NCI-H526 (cell line): ENCODE data around the gene TGFB3.

Experiments
- DNase-seq, 2 experiments: peaks; one replicate each; lab custom pipeline; 2025; lab: John Stamatoyannopoulos, UW

TGFB3 gene

GRCh38 chr14:75987201-75987970, 5.6 kb upstream of the TGFB3 start:
- no peak for DNase-seq

- DNase-seq = no peak
Observed at GRCh38 chr14:75986439-75986765, 4.6 kb upstream of the TGFB3 start.

GRCh38 chr14:75985618-75986438, 4.0 kb upstream of the TGFB3 start, which contains the start of gene IFT43:
TSS of gene IFT43 (plus strand) at chr14:75985763. CDS start at chr14:75985787, 24 bp downstream.
- peak; percentile 74 to 83 for DNase-seq

DNA sequence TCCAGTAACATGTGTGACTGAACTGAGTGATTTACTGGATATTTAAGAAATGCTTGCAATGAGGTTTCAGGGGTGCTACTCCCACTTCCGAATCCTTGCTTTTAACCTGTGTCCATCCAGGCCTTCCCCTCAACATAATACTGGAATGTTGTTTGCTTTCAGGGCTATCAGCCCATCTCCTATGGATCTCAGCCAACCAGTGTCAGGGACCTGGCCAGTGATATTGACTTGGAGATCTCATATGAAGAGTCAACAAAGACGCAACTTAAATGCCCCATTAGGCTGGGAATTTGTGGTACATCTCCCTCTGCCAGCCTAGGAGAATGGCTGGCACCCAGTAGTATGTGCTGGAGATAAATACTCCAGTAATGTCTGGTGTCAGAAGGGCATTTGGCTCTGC, 2.9 kb upstream of the TGFB3 start:
- no peak for DNase-seq

- DNase-seq = no peak
Observed at GRCh38 chr14:75983019-75983358, 1.2 kb upstream of the TGFB3 start.

GRCh38 chr14:75982266-75983018, 647 bp upstream of the TGFB3 start:
- peak; percentile 26 to 85 for DNase-seq

- DNase-seq = peak in 1 of 2 experiments; percentile 34
Observed at GRCh38 chr14:75980856-75981255, 939 bp downstream of the TGFB3 start.

- no peak for DNase-seq
Observed at GRCh38 chr14:75979648-75980565, 1.9 kb downstream of the TGFB3 start.

DNA sequence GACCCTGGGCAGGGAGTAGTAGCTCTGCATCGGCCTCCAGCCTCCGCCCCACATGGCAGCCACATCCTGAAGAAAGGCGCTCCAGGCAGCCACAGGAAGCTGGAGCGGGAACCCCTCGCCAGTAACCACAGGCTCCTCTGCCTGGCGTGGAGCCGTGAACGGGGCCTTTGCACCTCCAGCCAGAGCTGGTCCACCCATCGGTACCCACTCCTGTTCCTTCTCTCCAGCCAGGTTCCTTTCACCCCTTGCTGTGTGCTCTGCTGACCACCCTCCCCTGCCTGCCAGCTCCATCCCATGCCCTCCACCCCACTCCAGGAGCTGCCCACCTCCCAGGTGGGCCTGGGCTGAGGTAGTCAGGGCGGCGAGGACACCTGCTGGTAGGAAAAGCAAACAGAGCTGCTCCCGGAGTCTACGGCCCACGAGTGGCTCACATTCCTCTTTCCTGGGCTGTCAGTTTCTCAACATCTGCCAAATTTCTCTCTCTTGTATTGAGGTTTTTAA, 2.7 kb downstream of the TGFB3 start:
- peak in 1 of 2 experiments; percentile 41 for DNase-seq

DNA sequence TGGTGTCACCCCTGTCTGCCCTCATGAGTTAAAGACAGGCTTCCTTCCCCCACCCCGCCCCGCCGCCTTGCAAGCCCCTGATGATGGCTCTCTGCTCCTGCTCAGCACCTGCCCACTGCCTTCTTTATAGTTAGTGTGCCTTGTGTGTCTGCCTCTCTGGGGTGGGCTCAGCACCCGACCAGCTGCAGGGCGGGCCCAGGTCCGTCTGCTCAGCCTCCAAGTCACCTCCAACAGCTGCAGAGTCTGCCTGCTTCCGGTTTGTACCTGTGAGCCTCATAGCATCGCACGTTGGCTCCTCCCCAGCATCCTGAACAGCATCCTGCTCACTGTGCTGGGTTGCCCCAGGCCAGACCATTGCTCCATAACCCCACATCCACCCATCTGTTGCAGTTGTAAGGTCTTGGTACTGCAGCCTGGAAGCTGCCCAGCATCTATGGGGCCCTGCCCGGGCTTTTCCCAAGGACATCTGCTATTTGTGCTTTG, 3.5 kb downstream of the TGFB3 start:
- DNase-seq = no peak

- no peak for DNase-seq
Observed at GRCh38 chr14:75977582-75977943, 4.2 kb downstream of the TGFB3 start.

GRCh38 chr14:75976826-75977581, 4.8 kb downstream of the TGFB3 start:
- no peak for DNase-seq

DNA sequence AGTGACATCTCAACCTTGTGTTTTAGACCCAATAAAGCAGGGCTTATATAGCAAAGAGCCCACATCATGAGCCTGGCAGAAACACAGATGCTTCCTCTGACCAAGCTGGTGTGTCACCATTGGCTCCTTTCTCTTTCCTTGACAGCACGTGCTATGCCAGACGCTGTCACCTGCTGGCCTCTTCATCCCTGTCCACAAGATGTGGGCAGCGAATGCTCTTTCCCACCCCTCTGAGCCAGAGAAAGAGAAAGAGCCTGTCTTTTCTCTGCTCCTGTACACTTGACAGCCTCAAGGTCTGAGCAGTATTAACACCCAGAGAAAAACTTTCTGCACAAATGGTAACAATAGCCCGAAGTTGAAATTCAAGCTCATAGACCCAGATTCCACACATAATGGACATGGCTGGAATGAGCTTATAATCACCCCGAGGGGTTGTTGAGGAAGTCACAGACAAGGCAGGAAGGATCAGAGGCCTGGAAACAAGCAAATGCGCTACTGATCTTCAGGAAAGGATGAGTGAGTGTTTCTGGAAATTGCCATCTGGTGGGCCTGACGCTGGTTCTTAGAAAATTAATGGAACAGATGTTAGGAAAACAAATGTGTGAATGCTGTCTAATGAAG, 8.9 kb downstream of the TGFB3 start:
- no peak for DNase-seq

DNA sequence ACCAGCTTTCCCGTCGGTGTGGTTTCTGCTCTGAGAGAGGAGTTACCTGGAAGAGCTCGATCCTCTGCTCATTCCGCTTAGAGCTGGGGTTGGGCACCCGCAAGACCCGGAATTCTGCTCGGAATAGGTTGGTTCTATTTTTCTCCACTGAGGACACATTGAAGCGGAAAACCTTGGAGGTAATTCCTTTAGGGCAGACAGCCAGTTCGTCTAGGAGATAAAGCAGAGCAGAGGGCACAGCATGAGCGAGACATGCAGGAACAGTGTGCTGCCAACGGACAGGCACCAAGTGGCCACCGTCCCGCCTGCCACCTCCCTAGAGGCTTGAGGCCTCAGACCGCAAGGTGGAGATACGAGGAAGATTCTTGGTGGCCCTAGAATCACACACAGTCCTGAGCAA, 10.3 kb downstream of the TGFB3 start:
- DNase-seq = no peak

GRCh38 chr14:75970989-75971388, 10.8 kb downstream of the TGFB3 start:
- no peak for DNase-seq

- no peak for DNase-seq
Observed at GRCh38 chr14:75969891-75970290, 11.9 kb downstream of the TGFB3 start.

GRCh38 chr14:75969126-75969525, 12.7 kb downstream of the TGFB3 start:
- DNase-seq = no peak

GRCh38 chr14:75968456-75968855, 13.3 kb downstream of the TGFB3 start:
- DNase-seq = no peak

- no peak for DNase-seq
Observed at GRCh38 chr14:75967866-75968265, 13.9 kb downstream of the TGFB3 start.

DNA sequence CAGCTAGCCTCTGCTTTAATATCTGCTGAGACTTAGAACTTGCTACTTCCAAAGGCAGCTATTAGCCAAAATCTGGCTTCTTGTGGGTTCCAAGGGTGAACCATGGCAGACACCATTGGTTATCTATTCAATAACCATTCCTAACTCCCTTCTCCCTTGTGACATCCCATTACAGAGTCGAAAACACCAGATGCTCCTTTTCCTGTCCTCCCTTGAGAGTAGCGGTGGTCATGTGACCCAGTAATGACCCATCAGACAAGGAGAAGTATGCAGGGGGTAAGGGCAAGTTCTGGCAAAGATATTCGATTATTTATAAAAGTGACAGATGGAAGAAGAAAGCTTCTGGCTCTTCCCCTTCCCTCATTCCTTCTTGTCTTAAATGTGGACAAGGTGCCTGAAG, 20.1 kb downstream of the TGFB3 start:
- no peak for DNase-seq
